Measurements from ENCODE around the gene NPAS3. TPM values are rescaled to one million over a fixed set of nuclear protein-coding genes. Genes with fewer than 3 reads are reported as not detected.

The NPAS3 gene
- total and polyA plus RNA-seq, 2 donors (not counting 3 experiments of a cell fraction or from before 2014, with no cell fraction given): 0.10 to 0.13 TPM

GRCh38 chr14:33776871-33777270 lies 838.2 kb downstream of the NPAS3 start:
- no TSS peak for BruUV-seq (replicated peaks)
- FAIRE-seq (no peak), DNase-seq (ENCODE audit: low read depth, low spot score) (no peak)
- no peaks in the 10 kb centered on the region for H3K9me1 ChIP-seq (replicated peaks; ENCODE audit: control insufficient read depth, extremely low read depth, insufficient read depth, low read length)
- CTCF ChIA-PET: interaction anchor here (1.0 kb wide), 1 partner anchor 258 kb away, joined by 4 read pairs; no protein-coding TSS in a partner anchor
- no peak overlapping the region for H3K4me2 ChIP-seq (ENCODE audit: insufficient read depth, low read length)
- dilution Hi-C loops (cut with MboI; ENCODE audit: extremely low pct_ligation_motif_present, low sequenced_read_pairs) (loop anchor here (25.0 kb wide), 2 partner anchors 115 to 315 kb away; no protein-coding TSS in a partner anchor), intact Hi-C loops (cut with micrococcal nuclease) (no loop called here)
- H3K4me1 ChIP-seq (ENCODE audit: control insufficient read depth, extremely low read depth, insufficient read depth, low read length): no peaks in the 10 kb centered on the region
- H3K27ac ChIP-seq (ENCODE audit: insufficient read depth, low read depth, low read length): no peak overlapping the region
- no peaks in the 10 kb centered on the region for H3K79me2 ChIP-seq (ENCODE audit: control insufficient read depth, insufficient read depth, low read length)
- H3K27me3 ChIP-seq (ENCODE audit: control insufficient read depth in 2 of 2, insufficient read depth in 2 of 2, low read length in 2 of 2): no peaks in the 10 kb centered on the region
- H3K9me3 ChIP-seq (replicated peaks; ENCODE audit: control insufficient read depth, insufficient read depth, low read length): no peaks in the 10 kb centered on the region
- no peaks in the 10 kb centered on the region for H4K20me1 ChIP-seq (replicated peaks; ENCODE audit: control insufficient read depth, extremely low read depth, insufficient read depth, low read length)
- H2AFZ ChIP-seq (ENCODE audit: low read depth, low read length): no peak overlapping the region
- no peak for TF ChIP-seq FOS (IDR thresholded peaks at IDR 0.05; ENCODE audit: borderline replicate concordance, insufficient read depth, low read length)
- no peak for TF ChIP-seq GATA2 (IDR thresholded peaks at IDR 0.05; ENCODE audit: insufficient read depth, insufficient read length, low read depth, low read length)
- no peak for TF ChIP-seq MAX (IDR thresholded peaks at IDR 0.05; ENCODE audit: insufficient read depth, insufficient read length)
- no peak for TF ChIP-seq POLR2A (IDR thresholded peaks at IDR 0.05; ENCODE audit: low read depth, low read length)
- no peak for TF ChIP-seq MYC (IDR thresholded peaks at IDR 0.05; ENCODE audit: low read depth, low read length)
- TF ChIP-seq EZH2 (IDR thresholded peaks at IDR 0.05; ENCODE audit: borderline replicate concordance, low read depth, low read length, severe bottlenecking): no peak
- TF ChIP-seq CTCF (IDR thresholded peaks at IDR 0.05; ENCODE audit: extremely low read depth in 1 of 2, insufficient read depth in 1 of 2, low read depth in 1 of 2, low read length in 2 of 2): no peak
- no peak for TF ChIP-seq POLR2AphosphoS5 (IDR thresholded peaks at IDR 0.05; ENCODE audit: insufficient read depth, low read depth, low read length)
- TF ChIP-seq JUN (IDR thresholded peaks at IDR 0.05; ENCODE audit: borderline replicate concordance, insufficient read depth, insufficient read length, low read depth): no peak
- H3K9ac ChIP-seq (replicated peaks; ENCODE audit: extremely low read depth, insufficient read depth, low read length): no peak overlapping the region
- no peak overlapping the region for H3K4me3 ChIP-seq (replicated peaks in 1 of 3; ENCODE audit: insufficient read depth in 1 of 3, low read depth in 1 of 3, low read length in 3 of 3)
- POLR2A ChIA-PET: no interaction called here
- H3K36me3 ChIP-seq (ENCODE audit: control insufficient read depth in 2 of 2, extremely low read depth in 1 of 2, insufficient read depth in 2 of 2, low read length in 2 of 2): no peaks in the 10 kb centered on the region

All from endothelial cell of umbilical vein (primary cell).